Smooth muscle cell (in vitro differentiated cells): Measurements from ENCODE around the gene RHOB. TPM values are rescaled to one million over a fixed set of nuclear protein-coding genes. Genes with fewer than 3 reads are reported as not detected.

ENCODE experiments used
- DNase-seq: peaks from one replicate; lab custom pipeline; 2025; ENCODE audit not compliant: unreplicated experiment; lab: John Stamatoyannopoulos, UW
- H2AFZ ChIP-seq: fragments of 200-600 bp; sonication (generic); 2 replicates; pipeline ENCODE4 v1.6.0; 2016; ENCODE audit warnings: antibody characterized with exemption, low read depth, mild to moderate bottlenecking
- H3F3A ChIP-seq: fragments of 200-600 bp; sonication (generic); 2 replicates; pipeline ENCODE4 v1.6.0; 2017; ENCODE audit warnings: antibody characterized with exemption, low read depth
- H3K27ac ChIP-seq: fragments of 200-600 bp; sonication (generic); 2 replicates; pipeline ENCODE4 v1.5.1; 2016; ENCODE audit warnings: low read depth, mild to moderate bottlenecking
- H3K27me3 ChIP-seq: fragments of 200-600 bp; sonication (generic); 2 replicates; pipeline ENCODE4 v1.6.1; 2016; ENCODE audit warnings: low read depth, mild to moderate bottlenecking
- H3K36me3 ChIP-seq: fragments of 200-600 bp; sonication (generic); 2 replicates; pipeline ENCODE4 v1.5.1; 2016; ENCODE audit warnings: low read depth
- H3K4me1 ChIP-seq: fragments of 200-600 bp; sonication (generic); 2 replicates; pipeline ENCODE4 v1.5.1; 2016; ENCODE audit warnings: low read depth
- H3K4me2 ChIP-seq: fragments of 200-600 bp; sonication (generic); 2 replicates; pipeline ENCODE4 v1.6.0; 2016; ENCODE audit warnings: mild to moderate bottlenecking
- H3K4me3 ChIP-seq: fragments of 200-600 bp; sonication (generic); 2 replicates; pipeline ENCODE4 v1.5.1; 2016; ENCODE audit warnings: mild to moderate bottlenecking
- H3K79me2 ChIP-seq: fragments of 200-600 bp; sonication (generic); 2 replicates; pipeline ENCODE4 v1.6.0; 2016; ENCODE audit warnings: low read depth, mild to moderate bottlenecking
- H3K9ac ChIP-seq: fragments of 200-600 bp; sonication (generic); 2 replicates; pipeline ENCODE4 v1.6.0; 2016; ENCODE audit warnings: low read depth
- H3K9me3 ChIP-seq: fragments of 200-600 bp; sonication (generic); replicated peaks from 2 replicates; pipeline ENCODE4 v1.5.1; 2016; ENCODE audit warnings: low read depth
- H4K20me1 ChIP-seq: fragments of 200-600 bp; sonication (generic); 2 replicates; pipeline ENCODE4 v1.6.0; 2016; ENCODE audit warnings: low read depth
- WGBS: methylation state at CpG from one replicate; pipeline ENCODE4 v1.1.7; 2016; ENCODE audit warnings: low lambda C conversion rate; 5-methylcytosine and 5-hydroxymethylcytosine counted together
- polyA plus RNA-seq: library from polyadenylated mRNA; unstranded; fragments of >200 nt; fragmentation: Nextera tagmentation; extraction: Ambion mirVana; gene quantifications from 2 replicates; pipeline ENCODE4 v1.2.1, GENCODE V29; 2016
- total RNA-seq: library from RNA; depleted of rRNA; stranded (reverse); fragments of >200 nt; gene quantifications from 2 replicates; pipeline ENCODE4 v1.2.3, GENCODE V29; 2014
- TF ChIP-seq, protein P1 (sequence below): fragments of 200-600 bp; sonication (generic); IDR thresholded peaks from 2 replicates; pipeline ENCODE4 v1.5.1; 2017; ENCODE audit warnings: borderline replicate concordance, mild to moderate bottlenecking, antibody characterized with exemption; ENCODE audit not compliant: insufficient read depth, poor library complexity, severe bottlenecking

Gene RHOB
- total and polyA plus RNA-seq, 2 experiments from 2014 or later: 75.9 to 218 TPM

DNA sequence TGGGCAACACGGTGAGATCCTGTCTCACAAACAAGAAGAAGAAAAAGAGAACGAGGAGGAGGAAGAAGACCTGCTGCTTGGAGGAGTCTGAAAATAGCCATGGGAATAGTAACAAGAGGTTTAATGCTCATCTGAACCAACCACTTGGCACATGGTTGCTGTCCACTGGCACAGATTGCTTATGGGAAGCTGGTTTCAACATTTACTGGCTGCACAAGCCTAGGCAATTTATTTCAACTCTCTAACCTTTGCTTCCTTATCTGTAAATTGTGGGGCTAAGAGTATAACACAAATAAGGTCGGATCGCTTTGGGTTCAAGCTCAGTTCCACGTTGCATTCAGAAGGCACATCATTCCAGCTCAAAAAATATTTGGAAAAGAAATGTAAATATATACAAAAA lies 14.2 kb upstream of the RHOB start:
- H3K27ac ChIP-seq: no peak overlapping the region
- no peak overlapping the region for H3K4me3 ChIP-seq
- no peaks in the 10 kb centered on the region for H3K79me2 ChIP-seq
- H3K9me3 ChIP-seq: no peaks in the 10 kb centered on the region
- H3K27me3 ChIP-seq: no peaks in the 10 kb centered on the region
- DNase-seq: no peak
- H3K36me3 ChIP-seq: no peaks in the 10 kb centered on the region
- 87% methylated on average over 5 of the region's 5 CpGs for WGBS
- no peak overlapping the region for H3K9ac ChIP-seq
- H3K4me1 ChIP-seq: no peaks in the 10 kb centered on the region
- H3K4me2 ChIP-seq: no peak overlapping the region
- TF ChIP-seq, protein P1, sequence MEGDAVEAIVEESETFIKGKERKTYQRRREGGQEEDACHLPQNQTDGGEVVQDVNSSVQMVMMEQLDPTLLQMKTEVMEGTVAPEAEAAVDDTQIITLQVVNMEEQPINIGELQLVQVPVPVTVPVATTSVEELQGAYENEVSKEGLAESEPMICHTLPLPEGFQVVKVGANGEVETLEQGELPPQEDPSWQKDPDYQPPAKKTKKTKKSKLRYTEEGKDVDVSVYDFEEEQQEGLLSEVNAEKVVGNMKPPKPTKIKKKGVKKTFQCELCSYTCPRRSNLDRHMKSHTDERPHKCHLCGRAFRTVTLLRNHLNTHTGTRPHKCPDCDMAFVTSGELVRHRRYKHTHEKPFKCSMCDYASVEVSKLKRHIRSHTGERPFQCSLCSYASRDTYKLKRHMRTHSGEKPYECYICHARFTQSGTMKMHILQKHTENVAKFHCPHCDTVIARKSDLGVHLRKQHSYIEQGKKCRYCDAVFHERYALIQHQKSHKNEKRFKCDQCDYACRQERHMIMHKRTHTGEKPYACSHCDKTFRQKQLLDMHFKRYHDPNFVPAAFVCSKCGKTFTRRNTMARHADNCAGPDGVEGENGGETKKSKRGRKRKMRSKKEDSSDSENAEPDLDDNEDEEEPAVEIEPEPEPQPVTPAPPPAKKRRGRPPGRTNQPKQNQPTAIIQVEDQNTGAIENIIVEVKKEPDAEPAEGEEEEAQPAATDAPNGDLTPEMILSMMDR: no peak
- no peak overlapping the region for H2AFZ ChIP-seq
- H3F3A ChIP-seq: no peaks in the 10 kb centered on the region
- no peaks in the 10 kb centered on the region for H4K20me1 ChIP-seq

DNA sequence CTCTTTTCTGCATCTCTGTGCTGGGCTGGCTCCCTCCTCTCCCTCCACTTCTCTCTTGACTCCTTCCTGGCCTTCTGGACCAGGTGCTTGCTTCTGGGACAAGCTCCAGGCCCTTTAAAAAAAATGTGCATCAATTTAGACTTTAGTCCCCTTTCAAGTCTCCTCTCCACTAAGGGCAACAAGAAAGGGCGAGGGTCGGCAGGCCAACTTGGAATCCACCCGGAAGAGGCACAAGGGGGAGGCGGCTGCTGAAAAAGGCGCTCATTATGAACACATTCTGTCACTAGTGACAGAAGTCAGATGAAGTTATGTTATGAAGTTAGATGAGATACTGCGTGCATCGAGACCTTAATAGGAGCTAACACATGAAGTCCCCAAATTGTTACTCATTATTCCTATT lies 13.6 kb upstream of the RHOB start:
- H3F3A ChIP-seq: no peaks in the 10 kb centered on the region
- H4K20me1 ChIP-seq: no peaks in the 10 kb centered on the region
- H3K4me1 ChIP-seq: no peaks in the 10 kb centered on the region
- no peak overlapping the region for H3K4me2 ChIP-seq
- H3K9me3 ChIP-seq: no peaks in the 10 kb centered on the region
- no peak overlapping the region for H2AFZ ChIP-seq
- no peak overlapping the region for H3K4me3 ChIP-seq
- H3K27me3 ChIP-seq: no peaks in the 10 kb centered on the region
- 92% methylated on average over 7 of the region's 7 CpGs for WGBS
- TF ChIP-seq, protein P1: no peak
- H3K79me2 ChIP-seq: no peaks in the 10 kb centered on the region
- no peak overlapping the region for H3K27ac ChIP-seq
- DNase-seq: no peak
- H3K9ac ChIP-seq: no peak overlapping the region
- no peaks in the 10 kb centered on the region for H3K36me3 ChIP-seq

DNA sequence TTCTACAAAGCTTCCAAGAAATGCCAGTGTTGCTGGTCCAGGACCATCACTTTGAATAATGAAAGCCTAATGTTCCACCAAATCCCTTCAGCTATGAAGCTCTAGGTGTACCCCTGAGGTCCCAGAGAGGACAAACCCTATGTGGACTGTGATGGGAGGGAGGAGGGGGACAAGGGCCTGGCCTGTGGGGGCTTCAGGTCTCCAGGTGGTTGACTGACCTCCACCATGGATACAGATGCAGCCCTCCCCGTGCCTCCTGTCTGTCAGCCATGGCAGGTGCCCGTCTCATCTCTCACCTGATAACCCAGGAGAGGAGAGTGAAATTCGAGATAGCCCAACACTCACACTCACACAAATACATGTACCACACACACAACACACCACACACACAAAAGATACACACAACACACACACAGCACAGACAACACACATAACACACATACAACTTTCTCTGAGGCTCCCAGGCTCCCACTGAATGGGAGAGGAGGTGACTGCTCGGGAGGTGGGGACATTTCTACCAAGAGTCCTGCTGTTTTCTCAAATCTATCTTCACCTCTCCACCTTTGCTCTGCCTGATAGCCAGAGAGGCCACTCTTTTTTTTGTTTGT lies 12.8 kb upstream of the RHOB start:
- Histone ChIP-seq H3F3A (no peaks in the 10 kb centered on the region), H2AFZ (no peak overlapping the region)
- 90% methylated on average over 4 of the region's 4 CpGs for WGBS

More for the DNA sequence above, 12.8 kb upstream of the RHOB start:
- H3K4me1 ChIP-seq: no peaks in the 10 kb centered on the region
- H3K27me3 ChIP-seq: no peaks in the 10 kb centered on the region
- H3K4me2 ChIP-seq: no peak overlapping the region
- H3K79me2 ChIP-seq: no peaks in the 10 kb centered on the region
- no peak overlapping the region for H3K9ac ChIP-seq
- TF ChIP-seq, protein P1: no peak
- H3K27ac ChIP-seq: no peak overlapping the region
- no peaks in the 10 kb centered on the region for H4K20me1 ChIP-seq
- no peaks in the 10 kb centered on the region for H3K36me3 ChIP-seq
- H3K9me3 ChIP-seq: no peaks in the 10 kb centered on the region
- no peak for DNase-seq
- H3K4me3 ChIP-seq: no peak overlapping the region
